Neural progenitor cell (in vitro differentiated cells): Measurements from ENCODE around the gene PEPD. TPM values are rescaled to one million over a fixed set of nuclear protein-coding genes. Genes with fewer than 3 reads are reported as not detected.

Experiments used
- DNase-seq: peaks from one replicate; pipeline ENCODE4 v3.0.0-alpha.2; 2016; ENCODE audit warnings: low spot score
- H2AFZ ChIP-seq: fragments of 200-600 bp; sonication (generic); replicated peaks from 2 replicates; pipeline ENCODE4 v1.6.1; 2016; ENCODE audit warnings: antibody characterized with exemption
- H3F3A ChIP-seq: fragments of 200-600 bp; sonication (generic); 2 replicates; pipeline ENCODE4 v1.6.1; 2016; ENCODE audit warnings: antibody characterized with exemption, low read depth
- H3K27ac ChIP-seq: fragments of 200-600 bp; sonication (generic); 2 replicates; pipeline ENCODE4 v1.5.1; 2016; ENCODE audit warnings: mild to moderate bottlenecking
- H3K27me3 ChIP-seq: fragments of 200-600 bp; sonication (generic); 2 replicates; pipeline ENCODE4 v1.6.1; 2016; ENCODE audit warnings: mild to moderate bottlenecking, moderate library complexity
- H3K36me3 ChIP-seq: fragments of 200-600 bp; sonication (generic); 2 replicates; pipeline ENCODE4 v1.5.1; 2016
- H3K4me1 ChIP-seq: fragments of 200-600 bp; sonication (generic); 2 replicates; pipeline ENCODE4 v1.6.1; 2016; ENCODE audit warnings: mixed run types
- H3K4me2 ChIP-seq: fragments of 200-600 bp; sonication (generic); 2 replicates; pipeline ENCODE4 v1.6.1; 2016
- H3K4me3 ChIP-seq: fragments of 200-600 bp; sonication (generic); 2 replicates; pipeline ENCODE4 v1.5.1; 2016
- H3K79me2 ChIP-seq: fragments of 200-600 bp; sonication (generic); 2 replicates; pipeline ENCODE4 v1.6.1; 2016; ENCODE audit warnings: low read depth
- H3K9ac ChIP-seq: fragments of 200-600 bp; sonication (generic); 2 replicates; pipeline ENCODE4 v1.6.1; 2016
- H3K9me3 ChIP-seq: fragments of 200-600 bp; sonication (generic); 2 replicates; pipeline ENCODE4 v1.5.1; 2016; ENCODE audit warnings: low read depth
- H4K20me1 ChIP-seq: fragments of 200-600 bp; sonication (generic); 2 replicates; pipeline ENCODE4 v1.6.1; 2016; ENCODE audit warnings: low read depth
- H3K27ac Mint-ChIP-seq: 3 replicates; pipeline ENCODE4 v1.8.0; 2021; ENCODE audit warnings: mixed read lengths
- H3K27me3 Mint-ChIP-seq: 2 replicates; pipeline ENCODE4 v1.8.0; 2022; ENCODE audit warnings: low read depth, mild to moderate bottlenecking, inconsistent platforms, moderate library complexity, mixed read lengths; ENCODE audit not compliant: insufficient read depth
- H3K36me3 Mint-ChIP-seq: 3 replicates; pipeline ENCODE4 v1.8.0; 2021; ENCODE audit warnings: mixed read lengths
- H3K4me1 Mint-ChIP-seq: 3 replicates; pipeline ENCODE4 v1.8.0; 2021; ENCODE audit warnings: mixed read lengths
- H3K4me3 Mint-ChIP-seq: 3 replicates; pipeline ENCODE4 v1.8.0; 2021; ENCODE audit warnings: mild to moderate bottlenecking, moderate library complexity, mixed read lengths
- H3K9me3 Mint-ChIP-seq: 3 replicates; pipeline ENCODE4 v1.8.0; 2020; ENCODE audit warnings: mixed read lengths
- CTCF ChIP-seq: fragments of 200-600 bp; sonication (generic); IDR thresholded peaks from 2 replicates; pipeline ENCODE4 v1.5.1; 2017; ENCODE audit warnings: antibody characterized with exemption, mild to moderate bottlenecking
- EZH2 ChIP-seq: fragments of 200-600 bp; sonication (generic); IDR thresholded peaks from 2 replicates; pipeline ENCODE4 v1.6.1; 2017; ENCODE audit warnings: antibody characterized with exemption, mild to moderate bottlenecking, moderate library complexity
- EZH2phosphoT487 ChIP-seq: fragments of 200-600 bp; sonication (generic); IDR thresholded peaks from 2 replicates; pipeline ENCODE4 v1.6.1; 2017; ENCODE audit warnings: antibody characterized with exemption
- total RNA-seq: library from RNA; depleted of rRNA; stranded (reverse); fragments of >200 nt; gene quantifications from 2 replicates; pipeline ENCODE4 v1.2.3, GENCODE V29; 2015; ENCODE audit warnings: low replicate concordance

Gene PEPD
- total RNA-seq, 1 donor from 2014 or later = 47.0 TPM

- Mint-ChIP-seq H3K27me3 (peaks cover 2% of the 10 kb centered on the region), H3K4me3 (no peak overlapping the region), H3K4me1 (no peaks in the 10 kb centered on the region), H3K36me3 (no peaks in the 10 kb centered on the region), H3K27ac (no peak overlapping the region), H3K9me3 (no peaks in the 10 kb centered on the region)
- no peaks in the 10 kb centered on the region for H3K36me3 ChIP-seq
- no peak overlapping the region for H3K4me3 ChIP-seq
- no peaks in the 10 kb centered on the region for H4K20me1 ChIP-seq
- peaks cover 8% of the 10 kb centered on the region for H3K4me1 ChIP-seq
- TF ChIP-seq EZH2 = no peak
- TF ChIP-seq EZH2phosphoT487 = no peak
- TF ChIP-seq CTCF = no peak
- DNase-seq = no peak
- H3K27ac ChIP-seq = no peak overlapping the region
- no peaks in the 10 kb centered on the region for H3K79me2 ChIP-seq
- H3K27me3 ChIP-seq = no peaks in the 10 kb centered on the region
- no peaks in the 10 kb centered on the region for H3F3A ChIP-seq
- H3K9ac ChIP-seq = no peak overlapping the region
- no peak overlapping the region for H3K4me2 ChIP-seq
- no peaks in the 10 kb centered on the region for H3K9me3 ChIP-seq
- H2AFZ ChIP-seq = no peak overlapping the region
These were observed 81.3 kb downstream of the PEPD start for GRCh38 chr19:33440241-33440640.

DNA sequence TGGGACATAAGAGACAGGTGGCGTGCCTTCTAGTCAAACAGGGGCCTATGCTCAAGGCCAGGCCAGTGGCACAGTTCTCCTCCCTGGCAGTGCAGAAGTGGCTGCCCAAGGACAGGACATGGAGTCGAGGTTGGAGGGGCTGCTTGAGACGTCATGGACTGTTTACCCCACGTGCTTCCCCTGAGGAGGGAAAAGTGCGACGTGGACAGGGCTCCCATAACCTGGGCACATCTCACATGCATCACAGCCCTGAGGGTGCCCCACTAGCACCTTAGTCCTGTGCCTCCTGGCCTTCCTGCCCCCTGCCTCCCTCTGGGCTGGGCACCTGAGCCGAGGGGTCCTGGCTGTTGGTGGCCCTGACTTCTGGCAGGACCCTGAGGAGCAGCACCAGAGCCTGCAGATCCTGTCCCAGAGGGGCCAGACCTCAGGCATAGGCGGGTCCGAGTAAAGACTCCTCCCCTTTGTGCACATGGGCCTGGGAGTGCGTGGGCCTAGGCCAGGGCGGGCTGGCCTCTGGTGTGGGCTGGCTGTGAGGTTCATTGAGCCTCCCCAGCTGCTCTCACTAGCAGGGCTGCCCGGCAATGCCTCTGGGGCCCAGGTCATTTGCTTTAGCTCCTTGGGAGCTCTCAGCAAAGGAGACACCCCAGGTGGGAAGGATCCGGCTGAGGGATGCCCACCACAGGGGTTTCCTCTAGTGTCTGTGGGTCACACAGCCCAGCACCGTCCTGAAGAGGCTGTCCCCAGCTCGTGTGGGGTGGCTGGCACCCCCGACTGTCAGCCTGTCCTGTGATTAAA, 82.4 kb downstream of the PEPD start:
- H3K36me3 Mint-ChIP-seq = no peaks in the 10 kb centered on the region
- Histone ChIP-seq H3K27ac (no peak overlapping the region), H4K20me1 (no peaks in the 10 kb centered on the region), H2AFZ (no peak overlapping the region), H3K9ac (no peak overlapping the region), H3K4me1 (peaks cover 13% of the 10 kb centered on the region), H3K4me3 (no peak overlapping the region), H3K27me3 (no peaks in the 10 kb centered on the region), H3K36me3 (no peaks in the 10 kb centered on the region), H3K9me3 (no peaks in the 10 kb centered on the region), H3F3A (no peaks in the 10 kb centered on the region), H3K79me2 (no peaks in the 10 kb centered on the region), H3K4me2 (no peak overlapping the region)
- TF ChIP-seq CTCF (no peak), EZH2 (no peak), EZH2phosphoT487 (no peak)
- H3K4me1 Mint-ChIP-seq = no peaks in the 10 kb centered on the region
- no peaks in the 10 kb centered on the region for H3K9me3 Mint-ChIP-seq
- no peak for DNase-seq
- H3K4me3 Mint-ChIP-seq = no peak overlapping the region
- peaks cover 2% of the 10 kb centered on the region for H3K27me3 Mint-ChIP-seq
- H3K27ac Mint-ChIP-seq = no peak overlapping the region

DNA sequence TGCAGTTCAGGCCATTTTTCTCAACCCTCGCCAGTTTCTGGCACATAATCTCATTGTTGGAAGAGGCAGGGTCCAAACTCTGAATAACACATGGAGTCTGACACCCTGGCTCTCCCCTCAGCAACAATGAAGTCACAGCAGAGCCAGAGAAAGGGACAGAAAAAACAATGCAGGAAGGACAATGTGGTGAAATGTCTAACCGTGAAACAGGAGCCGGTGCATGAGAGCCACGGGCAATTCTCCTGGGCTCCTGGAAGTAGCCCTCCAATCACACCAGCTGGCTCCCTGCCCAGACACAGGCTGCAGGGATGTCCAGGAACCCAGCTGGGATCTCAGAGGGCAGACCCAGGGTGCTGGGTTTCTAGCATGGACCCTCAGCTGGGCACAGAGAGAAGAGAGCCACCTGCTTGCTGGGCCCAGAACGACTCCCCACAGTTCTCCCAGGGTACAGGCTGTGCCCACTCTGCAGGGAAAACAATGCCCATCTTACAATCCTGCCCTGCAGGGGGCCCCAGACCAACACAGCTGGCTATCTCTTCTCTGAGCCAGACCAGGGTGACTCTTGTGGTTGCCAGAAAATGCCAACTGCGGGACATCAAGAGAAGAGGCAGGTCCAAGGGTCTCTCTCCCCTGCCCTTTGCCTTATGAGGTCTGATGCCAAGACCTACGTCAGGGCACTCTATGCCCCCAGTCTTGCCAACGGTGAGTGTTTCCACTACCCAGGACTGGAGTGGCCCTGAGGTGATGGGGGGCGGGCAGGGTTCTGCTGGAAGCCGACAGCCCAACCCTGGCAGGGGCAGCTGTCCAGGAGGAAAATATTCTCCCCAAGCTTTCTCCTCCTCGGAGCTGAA, 83.5 kb downstream of the PEPD start:
- H4K20me1 ChIP-seq = no peaks in the 10 kb centered on the region
- no peak overlapping the region for H2AFZ ChIP-seq
- DNase-seq = no peak
- Mint-ChIP-seq H3K27me3 (peaks cover 2% of the 10 kb centered on the region), H3K36me3 (no peaks in the 10 kb centered on the region), H3K27ac (no peak overlapping the region), H3K9me3 (no peaks in the 10 kb centered on the region), H3K4me3 (no peak overlapping the region), H3K4me1 (no peaks in the 10 kb centered on the region)
- H3K36me3 ChIP-seq = no peaks in the 10 kb centered on the region
- no peak overlapping the region for H3K4me3 ChIP-seq
- no peak overlapping the region for H3K9ac ChIP-seq
- H3K79me2 ChIP-seq = no peaks in the 10 kb centered on the region
- H3K9me3 ChIP-seq = no peaks in the 10 kb centered on the region
- TF ChIP-seq CTCF (peak; percentile 6), EZH2 (no peak)
- H3K27ac ChIP-seq = no peak overlapping the region
- no peak overlapping the region for H3K4me2 ChIP-seq
- H3K4me1 ChIP-seq = peaks cover 13% of the 10 kb centered on the region
- H3F3A ChIP-seq = no peaks in the 10 kb centered on the region
- H3K27me3 ChIP-seq = no peaks in the 10 kb centered on the region
